Karpas-422 (cell line): ENCODE results near the gene NR1D1. TPM values are rescaled to one million over a fixed set of nuclear protein-coding genes. Genes with fewer than 3 reads are reported as not detected.

Experiments
- DNase-seq: peaks from one replicate; pipeline ENCODE4 v3.0.0-alpha.2; 2015
- H2AFZ ChIP-seq: fragments of 200-600 bp; sonication (generic); 2 replicates; pipeline ENCODE4 v1.6.1; 2014; ENCODE audit warnings: antibody characterized with exemption, low read length, mixed read lengths
- H3K27ac ChIP-seq: fragments of 200-600 bp; sonication (generic); 2 replicates; pipeline ENCODE4 v1.5.1; 2014; ENCODE audit warnings: mild to moderate bottlenecking, low read length, moderate library complexity
- H3K27me3 ChIP-seq: fragments of 200-600 bp; sonication (generic); 2 replicates; pipeline ENCODE4 v1.6.1; 2014; ENCODE audit warnings: low read length, mixed read lengths
- H3K36me3 ChIP-seq: fragments of 200-600 bp; sonication (generic); 2 replicates; pipeline ENCODE4 v1.6.1; 2014; ENCODE audit warnings: low read length, mixed read lengths; ENCODE audit not compliant: insufficient read depth
- H3K4me1 ChIP-seq: fragments of 200-600 bp; sonication (generic); 2 replicates; pipeline ENCODE4 v1.6.1; 2014; ENCODE audit warnings: mild to moderate bottlenecking, low read length, mixed read lengths
- H3K4me2 ChIP-seq: fragments of 200-600 bp; sonication (generic); 2 replicates; pipeline ENCODE4 v1.6.1; 2014; ENCODE audit warnings: low read length, low read depth, mild to moderate bottlenecking; ENCODE audit not compliant: poor library complexity, severe bottlenecking
- H3K4me3 ChIP-seq: fragments of 200-600 bp; sonication (generic); 2 replicates; pipeline ENCODE4 v1.5.1; 2014; ENCODE audit warnings: mild to moderate bottlenecking, antibody characterized with exemption, low read length, mixed read lengths
- H3K79me2 ChIP-seq: fragments of 200-600 bp; sonication (generic); 2 replicates; pipeline ENCODE4 v1.6.1; 2014; ENCODE audit warnings: mild to moderate bottlenecking, low read length, mixed read lengths
- H3K9ac ChIP-seq: fragments of 200-600 bp; sonication (generic); 2 replicates; pipeline ENCODE4 v1.6.0; 2014; ENCODE audit warnings: low read length
- H3K9me2 ChIP-seq: fragments of 200-600 bp; sonication (generic), shearing (Covaris generic); replicated peaks from 2 replicates; pipeline ENCODE4 v1.6.0; 2014; ENCODE audit warnings: mild to moderate bottlenecking, low read length, moderate library complexity; ENCODE audit not compliant: insufficient read depth
- H3K9me3 ChIP-seq: fragments of 300-700, 200-600 bp; sonication (generic); 2 replicates; pipeline ENCODE4 v1.6.1; 2014; ENCODE audit warnings: low read length, mixed read lengths
- H4K20me1 ChIP-seq: fragments of 200-600 bp; sonication (generic); 2 replicates; pipeline ENCODE4 v1.6.1; 2014; ENCODE audit warnings: mild to moderate bottlenecking, antibody characterized with exemption, low read length, low read depth; ENCODE audit not compliant: insufficient read depth
- total RNA-seq: library from RNA; depleted of rRNA; stranded (reverse); fragments of >200 nt; shearing (Covaris generic); gene quantifications from 2 replicates; pipeline ENCODE4 v1.2.3, GENCODE V29; 2014; ENCODE audit warnings: low replicate concordance

The NR1D1 gene
- total RNA-seq, 1 experiment from 2014 or later: 0.67 TPM

DNA sequence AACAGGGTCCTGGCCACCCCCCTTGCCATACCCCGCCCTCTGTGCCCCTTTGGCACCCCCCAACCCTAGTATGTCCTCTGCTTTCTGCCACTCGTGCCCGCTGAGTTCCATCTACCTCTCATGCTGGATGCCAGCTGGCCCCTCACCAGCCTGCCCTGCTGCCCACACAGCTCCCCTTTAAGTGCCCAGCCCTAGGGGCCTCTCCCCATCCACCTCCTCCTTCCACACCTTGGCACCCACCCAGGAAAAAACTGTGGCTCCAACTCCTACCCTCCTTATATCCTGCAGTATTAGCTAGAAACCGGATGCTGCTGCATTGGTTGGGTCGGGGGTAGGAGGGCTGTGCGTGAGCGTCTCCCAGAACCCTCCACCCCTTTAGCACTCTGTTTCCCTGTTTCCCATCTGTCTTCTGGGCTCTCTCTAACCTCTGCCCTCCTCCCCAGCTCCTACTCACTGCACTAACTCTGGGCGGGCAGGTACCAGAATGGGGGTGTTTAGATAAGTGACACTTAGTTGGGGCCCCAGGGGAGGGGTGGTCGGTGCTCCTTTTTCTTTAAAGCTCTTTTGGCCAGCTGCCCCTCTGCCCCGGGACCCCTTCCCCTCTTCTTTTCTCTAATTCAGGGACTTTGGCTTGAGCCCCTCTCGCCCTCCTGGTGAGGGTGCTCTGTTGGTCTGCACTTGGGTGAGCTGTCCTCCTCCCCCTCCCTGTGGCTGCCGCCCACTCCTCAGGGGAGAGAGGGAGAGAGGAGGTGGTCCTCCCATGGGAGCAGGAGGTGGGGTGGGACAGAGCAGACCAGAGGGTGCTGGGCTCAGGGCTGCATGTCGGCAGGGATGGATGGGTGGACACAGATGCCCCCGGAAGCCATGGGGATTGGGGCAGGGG is 9.9 kb downstream of the NR1D1 start:
- no peak for DNase-seq
- Histone ChIP-seq H3K79me2 (no peaks in the 10 kb centered on the region), H3K36me3 (no peaks in the 10 kb centered on the region), H3K27me3 (no peaks in the 10 kb centered on the region), H3K4me3 (no peak overlapping the region), H3K4me1 (no peaks in the 10 kb centered on the region), H4K20me1 (no peaks in the 10 kb centered on the region), H3K9me3 (no peaks in the 10 kb centered on the region), H3K4me2 (no peak overlapping the region), H3K27ac (no peak overlapping the region), H3K9ac (no peak overlapping the region), H2AFZ (no peak overlapping the region), H3K9me2 (no peaks in the 10 kb centered on the region)

DNA sequence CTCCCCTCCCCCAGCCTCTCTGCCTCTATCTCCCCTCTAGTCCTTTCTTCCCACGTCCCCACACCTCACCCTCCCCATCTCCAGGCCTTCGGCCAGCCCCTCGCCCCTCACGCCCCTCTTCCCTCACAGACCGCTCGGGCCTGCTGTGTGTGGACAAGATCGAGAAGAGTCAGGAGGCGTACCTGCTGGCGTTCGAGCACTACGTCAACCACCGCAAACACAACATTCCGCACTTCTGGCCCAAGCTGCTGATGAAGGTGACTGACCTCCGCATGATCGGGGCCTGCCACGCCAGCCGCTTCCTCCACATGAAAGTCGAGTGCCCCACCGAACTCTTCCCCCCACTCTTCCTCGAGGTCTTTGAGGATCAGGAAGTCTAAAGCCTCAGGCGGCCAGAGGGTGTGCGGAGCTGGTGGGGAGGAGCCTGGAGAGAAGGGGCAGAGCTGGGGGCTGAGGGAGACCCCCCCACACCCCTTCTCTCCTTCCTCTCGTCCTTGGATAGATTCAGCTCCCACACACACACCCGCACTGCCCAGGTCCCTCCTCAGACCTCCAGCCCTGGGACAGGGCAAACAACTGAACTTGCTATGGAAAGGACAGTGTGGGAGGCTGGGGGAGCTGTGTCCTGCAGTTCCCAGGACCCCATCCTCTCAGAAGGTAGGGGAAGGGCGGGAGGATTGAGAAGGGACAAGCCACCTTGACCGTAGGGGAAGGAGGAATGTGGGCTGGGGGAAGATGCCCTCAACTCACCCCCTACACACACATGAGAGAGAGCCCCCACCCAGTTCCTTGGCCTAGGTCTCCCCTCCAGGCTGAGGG is 11.1 kb downstream of the NR1D1 start:
- no peak overlapping the region for H3K4me2 ChIP-seq
- no peak overlapping the region for H2AFZ ChIP-seq
- no peaks in the 10 kb centered on the region for H4K20me1 ChIP-seq
- H3K9me2 ChIP-seq: no peaks in the 10 kb centered on the region
- H3K9ac ChIP-seq: no peak overlapping the region
- no peak overlapping the region for H3K27ac ChIP-seq
- H3K79me2 ChIP-seq: no peaks in the 10 kb centered on the region
- DNase-seq: no peak
- H3K27me3 ChIP-seq: no peaks in the 10 kb centered on the region
- H3K4me1 ChIP-seq: no peaks in the 10 kb centered on the region
- H3K4me3 ChIP-seq: no peak overlapping the region
- no peaks in the 10 kb centered on the region for H3K9me3 ChIP-seq
- no peaks in the 10 kb centered on the region for H3K36me3 ChIP-seq

DNA sequence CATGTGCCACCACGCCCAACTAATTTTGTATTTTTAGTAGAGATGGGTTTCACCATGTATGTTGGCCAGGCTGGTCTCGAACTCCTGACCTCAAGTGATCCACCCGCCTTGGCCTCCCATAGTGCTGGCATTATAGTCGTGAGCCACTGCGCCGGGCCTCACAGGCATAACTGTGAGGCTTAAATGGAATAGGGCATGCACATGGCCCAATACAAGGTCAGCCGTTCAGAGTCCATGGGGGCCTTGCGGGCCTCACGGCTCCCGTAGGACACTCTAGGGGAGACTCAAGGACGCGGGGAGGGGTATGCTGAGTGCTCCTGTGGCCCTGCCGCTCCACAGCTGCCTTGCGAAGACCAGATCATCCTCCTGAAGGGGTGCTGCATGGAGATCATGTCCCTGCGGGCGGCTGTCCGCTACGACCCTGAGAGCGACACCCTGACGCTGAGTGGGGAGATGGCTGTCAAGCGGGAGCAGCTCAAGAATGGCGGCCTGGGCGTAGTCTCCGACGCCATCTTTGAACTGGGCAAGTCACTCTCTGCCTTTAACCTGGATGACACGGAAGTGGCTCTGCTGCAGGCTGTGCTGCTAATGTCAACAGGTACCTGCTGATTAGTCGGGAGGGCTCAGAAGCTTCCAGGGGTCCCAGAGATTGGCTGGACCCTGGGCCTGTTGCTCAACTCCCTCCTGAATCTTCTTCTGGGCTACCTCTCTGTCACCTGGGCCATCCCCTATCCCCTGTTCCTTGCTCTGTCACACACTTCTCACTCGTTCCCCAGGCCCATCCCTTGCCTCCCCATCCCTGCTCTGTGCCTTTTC is 12.3 kb downstream of the NR1D1 start:
- Histone ChIP-seq H3K79me2 (no peaks in the 10 kb centered on the region), H3K4me1 (no peaks in the 10 kb centered on the region), H2AFZ (no peak overlapping the region), H3K4me2 (no peak overlapping the region), H3K9ac (no peak overlapping the region), H3K27me3 (no peaks in the 10 kb centered on the region), H3K4me3 (no peak overlapping the region), H3K9me3 (no peaks in the 10 kb centered on the region), H3K27ac (no peak overlapping the region), H4K20me1 (no peaks in the 10 kb centered on the region), H3K9me2 (no peaks in the 10 kb centered on the region), H3K36me3 (no peaks in the 10 kb centered on the region)
- DNase-seq: no peak

DNA sequence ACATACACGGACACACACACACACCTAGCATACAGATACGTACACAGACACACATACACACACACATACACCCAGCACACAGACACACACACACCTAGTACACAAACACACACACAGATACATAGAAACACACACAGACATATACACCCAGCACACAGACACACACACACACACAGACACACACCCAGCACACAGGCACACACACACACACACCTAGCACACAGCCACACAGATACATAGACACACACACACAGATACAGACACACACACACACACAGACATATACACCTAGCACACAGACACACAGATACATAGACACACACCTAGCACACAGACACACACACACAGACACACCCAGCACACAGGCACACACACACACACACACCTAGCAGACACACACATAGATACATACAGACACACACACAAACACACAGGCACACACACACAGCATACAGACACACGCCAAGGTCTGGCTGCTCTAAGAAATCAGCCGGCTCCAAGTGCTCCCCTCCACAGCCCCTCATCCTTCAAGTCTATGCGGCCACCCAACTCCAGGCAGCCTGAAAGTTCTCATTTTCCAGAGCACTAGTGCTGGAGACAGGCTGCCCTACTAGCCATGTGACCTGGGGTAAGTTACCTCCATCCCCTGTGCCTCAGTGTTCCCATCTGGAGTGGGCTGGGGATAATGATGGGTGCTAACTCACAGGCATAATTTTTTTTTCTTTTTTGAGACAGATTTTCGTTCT is 13.2 kb downstream of the NR1D1 start:
- H3K79me2 ChIP-seq: no peaks in the 10 kb centered on the region

DNA sequence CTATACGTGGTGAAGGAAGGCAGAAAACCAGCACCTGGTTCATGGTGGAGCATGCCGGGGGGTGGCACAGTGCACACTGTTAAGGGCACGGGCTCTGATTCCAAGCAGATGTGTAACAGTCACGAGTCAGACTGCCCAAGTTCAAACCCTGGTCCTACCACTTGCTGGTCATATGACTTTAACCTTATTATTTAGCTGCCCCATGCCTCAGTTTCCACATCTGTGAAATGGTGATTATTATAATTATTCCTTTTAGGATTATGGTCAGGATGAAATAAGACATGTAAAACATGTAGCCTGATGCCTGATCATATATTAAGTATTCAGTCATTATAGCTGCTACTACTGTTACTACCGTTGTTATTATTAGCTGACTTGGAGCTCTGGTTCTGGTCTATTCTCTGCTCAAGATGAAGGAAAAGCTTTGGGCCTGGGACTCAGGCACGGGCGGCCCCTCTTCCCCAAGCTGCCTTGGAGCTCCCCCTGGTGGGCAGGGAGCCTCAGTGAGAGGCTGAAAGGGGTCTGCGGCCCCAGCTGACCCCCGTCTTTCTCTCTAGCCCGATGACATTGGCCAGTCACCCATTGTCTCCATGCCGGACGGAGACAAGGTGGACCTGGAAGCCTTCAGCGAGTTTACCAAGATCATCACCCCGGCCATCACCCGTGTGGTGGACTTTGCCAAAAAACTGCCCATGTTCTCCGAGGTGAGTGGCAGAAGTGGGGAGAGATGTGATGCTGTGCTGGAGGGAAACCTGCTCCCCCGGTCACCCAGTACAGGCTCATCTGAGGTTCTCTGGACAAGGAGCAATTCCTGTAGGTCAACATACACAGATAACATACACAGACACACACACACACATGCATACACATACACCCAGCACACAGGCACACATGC is 14.0 kb downstream of the NR1D1 start:
- H2AFZ ChIP-seq: no peak overlapping the region
- no peak overlapping the region for H3K4me2 ChIP-seq
- no peak overlapping the region for H3K9ac ChIP-seq
- H4K20me1 ChIP-seq: no peaks in the 10 kb centered on the region
- no peaks in the 10 kb centered on the region for H3K79me2 ChIP-seq
- H3K9me2 ChIP-seq: no peaks in the 10 kb centered on the region
- no peak overlapping the region for H3K27ac ChIP-seq
- H3K27me3 ChIP-seq: no peaks in the 10 kb centered on the region
- H3K36me3 ChIP-seq: no peaks in the 10 kb centered on the region
- DNase-seq: peak; percentile 86
- H3K4me3 ChIP-seq: no peak overlapping the region
- no peaks in the 10 kb centered on the region for H3K9me3 ChIP-seq
- no peaks in the 10 kb centered on the region for H3K4me1 ChIP-seq

More for the DNA sequence above, 13.2 kb downstream of the NR1D1 start:
- Histone ChIP-seq H3K36me3 (no peaks in the 10 kb centered on the region), H3K27me3 (no peaks in the 10 kb centered on the region), H3K27ac (no peak overlapping the region), H3K4me1 (no peaks in the 10 kb centered on the region), H3K9ac (no peak overlapping the region), H3K9me3 (no peaks in the 10 kb centered on the region), H3K4me2 (no peak overlapping the region), H3K4me3 (no peak overlapping the region), H2AFZ (no peak overlapping the region), H3K9me2 (no peaks in the 10 kb centered on the region), H4K20me1 (no peaks in the 10 kb centered on the region)
- DNase-seq: no peak

DNA sequence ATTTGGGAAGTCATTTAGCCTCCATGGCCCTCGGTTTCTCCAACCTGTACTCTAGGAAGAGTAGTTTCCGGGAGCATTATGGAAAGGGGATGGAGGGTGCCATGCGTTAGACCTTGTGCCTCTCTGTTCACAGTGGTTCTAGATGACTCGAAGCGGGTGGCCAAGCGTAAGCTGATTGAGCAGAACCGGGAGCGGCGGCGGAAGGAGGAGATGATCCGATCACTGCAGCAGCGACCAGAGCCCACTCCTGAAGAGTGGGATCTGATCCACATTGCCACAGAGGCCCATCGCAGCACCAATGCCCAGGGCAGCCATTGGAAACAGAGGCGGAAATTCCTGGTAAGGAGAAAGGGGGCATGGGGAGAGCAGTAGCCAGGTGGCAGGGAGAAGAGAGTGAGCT is 15.9 kb downstream of the NR1D1 start:
- no peak for DNase-seq
- Histone ChIP-seq H3K9ac (no peak overlapping the region), H4K20me1 (no peaks in the 10 kb centered on the region), H3K79me2 (no peaks in the 10 kb centered on the region), H3K4me2 (no peak overlapping the region), H3K27ac (no peak overlapping the region), H3K9me3 (no peaks in the 10 kb centered on the region), H3K4me1 (no peaks in the 10 kb centered on the region), H3K36me3 (no peaks in the 10 kb centered on the region), H3K4me3 (no peak overlapping the region), H2AFZ (no peak overlapping the region), H3K9me2 (no peaks in the 10 kb centered on the region), H3K27me3 (no peaks in the 10 kb centered on the region)

DNA sequence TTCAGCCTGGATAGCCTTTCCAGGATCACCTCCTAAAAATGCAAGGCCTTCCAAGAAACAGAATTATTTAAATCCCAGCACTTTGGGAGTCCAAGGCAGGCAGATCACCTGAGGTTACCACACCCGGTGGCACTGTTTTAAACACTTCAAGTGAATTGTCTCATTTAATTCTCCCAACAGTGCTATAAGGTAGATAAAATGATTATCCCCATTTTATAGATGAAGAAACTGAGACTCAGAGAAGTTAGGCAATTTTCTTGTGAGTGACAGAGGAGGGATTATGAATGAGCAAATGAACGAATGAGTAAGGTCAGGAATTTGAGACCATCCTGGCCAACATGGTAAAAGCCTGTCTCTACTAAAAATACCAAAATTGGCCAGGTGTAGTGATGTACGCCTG is 20.8 kb downstream of the NR1D1 start:
- no peaks in the 10 kb centered on the region for H4K20me1 ChIP-seq
- no peaks in the 10 kb centered on the region for H3K9me3 ChIP-seq
- H3K79me2 ChIP-seq: no peaks in the 10 kb centered on the region
- H3K36me3 ChIP-seq: no peaks in the 10 kb centered on the region
- no peak overlapping the region for H3K4me3 ChIP-seq
- peaks cover 4% of the 10 kb centered on the region; the same call in 1 of the 2 replicates for H3K4me1 ChIP-seq
- no peak overlapping the region for H3K9ac ChIP-seq
- H2AFZ ChIP-seq: no peak overlapping the region
- H3K27me3 ChIP-seq: no peaks in the 10 kb centered on the region
- H3K4me2 ChIP-seq: no peak overlapping the region
- no peak overlapping the region for H3K27ac ChIP-seq
- no peak for DNase-seq
- no peaks in the 10 kb centered on the region for H3K9me2 ChIP-seq
